ENCODE measurements around the gene USHBP1. TPM values are rescaled to one million over a fixed set of nuclear protein-coding genes. Genes with fewer than 3 reads are reported as not detected.
A peak's percentile ranks its signal among the peaks of the same experiment; 100 is the strongest.

Gene USHBP1
- total and polyA plus RNA-seq, 2 of the 13 experiments (the other 11 are each of a cell fraction or from before 2014, with no cell fraction given): 0.15 to 1.5 TPM

- TF ChIP-seq ZBTB14 (CRISPR knock-in tag; IDR thresholded peaks at IDR 0.05) (no peak), ZBTB25 (CRISPR knock-in tag; IDR thresholded peaks at IDR 0.05) (no peak), ZNF44 (CRISPR knock-in tag; IDR thresholded peaks at IDR 0.05) (no peak), ZNF33A (CRISPR knock-in tag; IDR thresholded peaks at IDR 0.05; ENCODE audit: borderline replicate concordance) (no peak), FLYWCH1 (CRISPR knock-in tag; IDR thresholded peaks at IDR 0.05) (no peak), BHLHE40 (IDR thresholded peaks at IDR 0.05; ENCODE audit: low read length) (no peak), BRF2 (CRISPR knock-in tag; IDR thresholded peaks at IDR 0.05) (0 out of 2 replicates have a peak, but pooled peaks have one; percentile 4), HNF1B (CRISPR knock-in tag; IDR thresholded peaks at IDR 0.05) (no peak), ZSCAN20 (CRISPR knock-in tag; IDR thresholded peaks at IDR 0.05; ENCODE audit: borderline replicate concordance) (no peak), ZMYM3 (CRISPR knock-in tag; IDR thresholded peaks at IDR 0.05) (no peak), FOXP1 (IDR thresholded peaks at IDR 0.05) (no peak), FOXP1 (CRISPR knock-in tag; IDR thresholded peaks at IDR 0.05) (no peak), AGO2 (optimal IDR thresholded peaks at IDR 0.05; ENCODE audit: low read depth, low read length) (peak; percentile 14), ZNF362 (CRISPR knock-in tag; IDR thresholded peaks at IDR 0.05; ENCODE audit: borderline replicate concordance) (no peak), ZBTB39 (CRISPR knock-in tag; IDR thresholded peaks at IDR 0.05) (no peak), HNRNPUL1 (IDR thresholded peaks at IDR 0.05; ENCODE audit: low read depth, low read length) (no peak), MEIS2 (CRISPR knock-in tag; IDR thresholded peaks at IDR 0.05) (no peak), HNF4A (CRISPR knock-in tag; IDR thresholded peaks at IDR 0.05) (no peak), ZNF33B (CRISPR knock-in tag; IDR thresholded peaks at IDR 0.05) (0 out of 2 replicates have a peak, but pooled peaks have one; percentile 39), XBP1 (CRISPR knock-in tag; IDR thresholded peaks at IDR 0.05) (peak; percentile 3; the same call in 1 of the 2 replicates), ATF1 (CRISPR knock-in tag; IDR thresholded peaks at IDR 0.05) (no peak), ZNF547 (CRISPR knock-in tag; IDR thresholded peaks at IDR 0.05) (no peak), RARA (CRISPR knock-in tag; IDR thresholded peaks at IDR 0.05) (no peak)
These were observed 41.8 kb upstream of the USHBP1 start (continued) for GRCh38 chr19:17306285-17306714.

All from HepG2 (cell line).